Stimulated activated CD8-positive, alpha-beta memory T cell treated with anti-CD3 and anti-CD28 coated beads, Interleukin-12 subunit alpha, Interleukin-12 subunit beta, amount 100 ng/mL, for 24 hours (primary cell): Measurements from ENCODE around the gene ACSL5.

Source experiments
- DNase-seq: peaks from one replicate; pipeline ENCODE4 v3.0.0-alpha.2; 2020; ENCODE audit errors: extremely low read depth

The ACSL5 gene, protein sequence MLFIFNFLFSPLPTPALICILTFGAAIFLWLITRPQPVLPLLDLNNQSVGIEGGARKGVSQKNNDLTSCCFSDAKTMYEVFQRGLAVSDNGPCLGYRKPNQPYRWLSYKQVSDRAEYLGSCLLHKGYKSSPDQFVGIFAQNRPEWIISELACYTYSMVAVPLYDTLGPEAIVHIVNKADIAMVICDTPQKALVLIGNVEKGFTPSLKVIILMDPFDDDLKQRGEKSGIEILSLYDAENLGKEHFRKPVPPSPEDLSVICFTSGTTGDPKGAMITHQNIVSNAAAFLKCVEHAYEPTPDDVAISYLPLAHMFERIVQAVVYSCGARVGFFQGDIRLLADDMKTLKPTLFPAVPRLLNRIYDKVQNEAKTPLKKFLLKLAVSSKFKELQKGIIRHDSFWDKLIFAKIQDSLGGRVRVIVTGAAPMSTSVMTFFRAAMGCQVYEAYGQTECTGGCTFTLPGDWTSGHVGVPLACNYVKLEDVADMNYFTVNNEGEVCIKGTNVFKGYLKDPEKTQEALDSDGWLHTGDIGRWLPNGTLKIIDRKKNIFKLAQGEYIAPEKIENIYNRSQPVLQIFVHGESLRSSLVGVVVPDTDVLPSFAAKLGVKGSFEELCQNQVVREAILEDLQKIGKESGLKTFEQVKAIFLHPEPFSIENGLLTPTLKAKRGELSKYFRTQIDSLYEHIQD

DNA sequence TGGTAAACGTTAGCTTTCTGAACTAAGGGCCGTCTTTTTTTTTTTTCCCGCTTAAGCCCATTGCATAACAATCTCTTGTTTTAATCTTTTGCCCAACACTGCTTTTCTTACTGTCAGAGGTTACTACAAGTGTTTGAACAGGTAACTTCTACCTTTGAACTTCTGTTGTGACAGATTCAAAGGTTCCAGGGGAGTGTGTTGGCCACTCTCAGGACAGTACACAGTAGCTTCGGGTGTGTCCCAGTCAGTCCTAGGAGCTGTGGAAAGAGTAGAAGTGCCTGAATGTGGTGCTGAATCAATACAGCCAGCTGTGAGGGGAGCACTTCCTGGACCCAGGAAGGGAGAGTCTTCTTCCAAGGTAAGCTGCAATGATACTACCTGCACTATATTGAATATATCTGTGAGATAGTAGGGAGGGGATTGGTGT, at the start of gene ACSL5:
Gene ACSL5, plus strand, starts transcription at position 205 of the 427 bp plus-strand sequence. CDS start 20,831 bp downstream, outside the sequence.
- no peak for DNase-seq

DNA sequence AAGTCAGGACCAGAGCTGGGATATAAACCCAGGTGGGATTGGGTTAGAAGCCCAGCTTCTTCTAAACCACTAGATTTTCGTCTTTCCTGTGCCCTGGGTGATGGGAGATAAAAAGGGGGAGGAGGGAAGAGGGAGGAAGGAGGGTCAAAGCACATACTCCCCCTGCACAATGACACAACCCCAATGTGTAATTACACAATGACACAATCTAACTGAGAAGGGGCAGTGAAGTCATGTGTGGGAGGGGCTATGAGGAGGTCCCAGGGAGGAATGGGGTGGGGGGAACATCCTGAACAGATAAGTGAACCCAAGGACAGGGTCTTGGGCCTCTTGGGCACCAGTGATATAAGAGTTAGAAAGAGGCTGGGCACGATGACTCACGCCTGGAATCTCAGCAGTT, 46.2 kb upstream of the ACSL5 start:
- DNase-seq: no peak

DNA sequence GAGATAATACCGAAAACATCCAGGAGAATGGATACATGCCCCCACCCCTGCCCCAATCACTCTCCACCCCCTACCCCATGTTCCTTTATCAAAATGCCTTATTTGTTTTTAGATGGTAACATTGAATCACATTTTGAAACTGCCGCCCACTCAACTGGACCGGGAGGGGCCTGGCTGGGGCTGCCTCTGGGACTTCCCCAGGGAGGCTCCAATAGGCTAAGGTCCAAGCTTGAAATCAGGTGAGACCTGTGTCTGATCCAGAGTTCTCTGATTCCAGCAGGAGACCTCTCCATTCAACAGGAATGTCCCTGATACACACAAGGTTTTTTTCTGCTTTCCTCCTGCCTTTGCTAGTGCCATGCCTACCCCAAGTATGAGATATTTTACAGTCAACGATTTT, 43.8 kb upstream of the ACSL5 start:
- DNase-seq: no peak

DNA sequence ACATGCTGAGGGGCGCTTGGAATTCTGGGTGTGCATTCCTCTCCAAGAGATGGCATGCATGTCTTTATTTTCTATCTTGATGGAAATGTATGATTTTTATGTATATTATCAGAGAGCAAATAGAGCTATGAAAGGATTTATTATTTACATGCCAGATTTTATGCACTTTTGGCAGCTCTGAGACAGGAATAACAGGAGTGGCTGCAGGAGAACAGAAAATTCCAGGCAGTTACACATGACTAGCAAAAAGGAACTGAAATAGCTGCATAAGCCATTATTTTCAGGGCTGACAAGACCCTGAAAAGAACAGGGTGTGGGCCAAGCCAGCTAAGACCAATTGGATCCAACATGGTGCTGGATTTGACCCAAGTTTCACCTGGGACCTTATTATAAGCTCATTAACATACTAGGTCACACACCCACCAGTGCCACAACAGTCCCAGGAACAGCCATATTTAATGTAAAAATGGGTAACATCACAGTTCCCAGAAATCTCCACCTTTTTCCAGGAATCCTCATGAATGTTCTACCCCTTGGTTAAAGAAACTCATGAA, 43.2 kb upstream of the ACSL5 start:
- no peak for DNase-seq

DNA sequence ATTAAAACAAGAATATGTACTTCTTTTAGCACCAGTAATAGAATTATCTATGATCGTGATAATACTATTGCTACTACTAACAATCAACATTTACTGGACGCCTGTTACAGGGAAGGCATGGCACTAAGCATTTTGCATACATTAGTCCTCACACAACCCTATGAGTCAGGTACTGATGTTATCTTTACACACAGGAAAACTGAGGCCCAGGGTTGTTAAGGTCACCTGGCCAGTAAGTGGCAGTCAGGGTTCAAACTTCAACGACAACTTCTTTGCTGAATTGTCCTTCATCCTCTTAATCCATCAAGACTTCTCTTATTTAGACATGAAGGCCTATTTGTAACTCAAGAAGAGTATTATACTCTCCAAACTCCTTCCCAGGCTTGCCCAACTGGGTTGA, 41.9 kb upstream of the ACSL5 start:
- no peak for DNase-seq

DNA sequence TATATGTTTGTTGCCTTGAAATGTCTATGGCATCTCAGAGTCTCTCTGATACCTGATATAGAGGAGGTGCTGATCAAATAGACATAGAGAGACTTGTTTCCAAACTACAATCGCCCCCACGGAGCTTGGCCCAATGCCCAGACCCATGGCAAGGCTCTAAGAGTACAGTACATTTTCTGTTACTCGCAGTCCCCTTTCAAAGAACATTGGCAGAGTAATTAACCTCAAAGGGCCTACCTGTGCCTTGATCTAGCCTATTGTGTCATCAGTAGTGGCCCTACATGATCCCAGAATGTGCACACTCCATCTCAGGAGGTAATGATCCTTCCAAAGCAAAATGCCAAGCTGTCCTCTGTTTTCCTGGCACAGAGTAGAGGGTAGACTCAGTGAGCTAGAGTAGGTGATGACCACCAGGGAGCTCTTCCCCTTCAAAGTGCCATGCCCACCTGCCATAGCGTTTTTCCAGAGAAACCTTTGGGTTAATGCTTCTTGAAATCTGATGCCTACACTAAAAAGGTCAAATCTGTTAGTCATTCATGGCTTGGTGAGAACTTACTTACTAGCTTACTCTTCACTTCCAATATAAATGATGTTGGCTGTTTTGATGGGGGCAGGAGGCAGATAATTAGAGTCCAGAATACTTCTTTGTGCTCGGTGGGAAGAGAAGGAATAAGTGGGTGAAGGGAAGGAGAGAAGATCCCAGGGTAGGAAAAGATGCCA, 41.2 kb upstream of the ACSL5 start:
- DNase-seq: no peak

DNA sequence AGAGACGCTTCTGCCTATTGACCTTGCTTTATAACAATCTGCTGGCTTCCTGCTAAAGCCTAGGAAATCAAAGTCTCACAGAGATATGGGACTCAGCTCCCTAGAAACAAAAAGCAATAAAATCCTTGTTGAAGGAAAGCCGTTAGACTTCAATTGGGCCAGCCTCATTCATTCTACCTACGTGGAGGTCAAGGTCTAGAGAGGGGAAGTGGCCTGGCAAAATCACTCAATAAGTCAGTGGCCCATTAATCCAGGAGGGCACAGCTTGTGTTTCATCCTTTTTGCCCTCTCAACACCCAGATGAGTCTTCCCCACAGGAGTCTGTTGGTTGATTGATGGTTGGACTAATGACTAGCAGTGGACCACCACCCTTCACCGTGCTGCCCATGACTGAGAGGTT, 40.5 kb upstream of the ACSL5 start:
- DNase-seq: no peak

DNA sequence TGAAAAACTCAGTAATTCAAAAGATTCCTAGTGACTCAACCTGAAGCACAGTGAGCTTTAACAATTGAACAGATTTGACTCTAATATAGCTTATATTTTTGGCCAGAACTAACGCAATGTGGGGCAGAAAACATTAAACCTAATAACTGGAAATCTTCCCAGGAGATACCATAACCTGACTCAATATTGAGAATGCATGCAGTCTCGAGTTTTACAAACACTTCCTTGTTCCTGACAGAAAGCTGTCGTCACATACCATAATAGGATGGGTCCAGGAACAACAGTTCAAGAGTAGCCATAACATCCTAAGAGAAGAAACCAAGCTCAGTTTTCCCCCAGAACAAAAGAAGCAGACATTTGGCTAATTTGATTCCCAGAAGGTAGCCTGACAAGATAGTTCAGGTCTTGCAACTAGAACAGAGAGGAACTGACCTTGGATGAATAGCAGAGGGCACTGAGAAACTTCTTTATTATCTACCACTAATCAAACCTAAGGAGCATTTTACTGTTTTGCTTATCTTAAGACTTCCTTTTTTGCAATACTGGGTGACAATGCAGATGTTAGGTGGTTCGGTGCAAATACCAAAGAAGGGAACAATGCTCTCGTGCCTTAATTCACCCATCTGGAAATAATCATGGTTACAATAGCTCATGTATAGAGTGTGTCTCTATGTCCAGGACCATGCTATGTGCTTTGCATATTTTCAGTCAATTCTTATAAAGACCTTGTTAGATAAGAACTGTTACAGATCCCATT, 38.6 kb upstream of the ACSL5 start:
- DNase-seq: no peak

DNA sequence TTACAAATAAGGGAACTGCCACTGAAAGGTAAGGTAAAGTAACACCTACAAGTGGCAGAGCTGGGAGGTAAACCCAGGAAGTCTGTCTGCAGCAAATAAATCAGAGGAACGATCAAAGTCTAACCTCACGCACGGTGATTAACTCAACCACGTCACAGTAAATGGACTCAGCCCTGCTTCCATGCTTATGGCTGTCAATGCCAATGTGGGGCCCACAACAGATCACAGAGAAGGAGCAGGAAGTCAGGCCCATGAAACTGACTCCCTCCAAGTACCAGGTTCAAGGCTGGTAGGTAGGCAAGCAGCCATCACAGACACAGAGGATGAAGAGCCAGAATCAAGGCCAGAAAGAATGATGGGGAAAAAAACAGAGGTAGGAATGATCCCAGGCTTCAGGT, 38.0 kb upstream of the ACSL5 start:
- DNase-seq: no peak

DNA sequence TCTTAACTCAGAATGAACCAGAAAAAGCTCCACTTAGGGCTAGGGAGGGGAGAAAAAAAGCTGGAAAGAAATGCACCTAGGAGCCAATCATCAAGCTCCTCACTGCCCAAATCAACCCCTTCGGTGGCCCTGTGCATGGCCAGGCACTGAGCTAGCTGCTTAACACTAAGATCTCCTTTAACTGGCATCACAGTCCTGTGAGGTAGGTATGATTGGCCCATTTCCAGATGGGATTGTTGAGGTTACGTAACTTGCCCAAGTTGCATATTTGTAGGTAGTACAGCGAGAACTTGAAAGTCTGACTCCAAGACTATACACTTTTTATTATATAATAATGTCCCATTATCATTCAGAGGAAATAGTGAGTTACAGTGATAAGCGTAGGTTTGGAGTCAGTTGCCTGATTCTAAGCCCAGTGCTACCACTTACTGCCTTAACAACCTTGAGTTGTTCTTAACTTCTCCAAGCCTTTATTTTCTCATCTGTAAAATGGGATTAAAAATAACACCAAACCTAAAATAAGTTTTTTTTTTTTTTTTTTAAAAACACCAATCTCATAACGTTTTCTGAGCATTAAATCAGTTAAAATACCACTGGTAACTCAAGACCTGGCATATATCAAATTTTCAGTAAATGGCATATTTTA, 37.2 kb upstream of the ACSL5 start:
- no peak for DNase-seq

DNA sequence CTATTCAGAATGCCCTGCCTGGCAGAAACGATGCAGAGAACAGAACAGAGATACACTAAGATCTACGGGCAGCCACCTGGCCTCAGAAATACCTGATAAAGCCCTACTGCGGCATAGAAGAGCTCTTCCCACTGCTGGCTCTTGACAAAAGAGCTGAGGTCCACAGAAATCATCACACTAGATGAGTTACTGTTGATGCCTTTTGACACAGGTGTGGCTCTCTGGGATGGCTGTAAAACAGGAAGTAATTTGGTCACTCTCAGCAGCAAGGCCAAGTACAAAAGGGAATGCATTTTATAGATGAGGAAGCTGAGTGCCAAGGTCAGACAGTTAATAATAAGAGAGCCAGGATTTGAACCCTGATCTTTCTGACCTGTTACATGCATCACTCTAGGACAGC, 35.0 kb upstream of the ACSL5 start:
- no peak for DNase-seq

DNA sequence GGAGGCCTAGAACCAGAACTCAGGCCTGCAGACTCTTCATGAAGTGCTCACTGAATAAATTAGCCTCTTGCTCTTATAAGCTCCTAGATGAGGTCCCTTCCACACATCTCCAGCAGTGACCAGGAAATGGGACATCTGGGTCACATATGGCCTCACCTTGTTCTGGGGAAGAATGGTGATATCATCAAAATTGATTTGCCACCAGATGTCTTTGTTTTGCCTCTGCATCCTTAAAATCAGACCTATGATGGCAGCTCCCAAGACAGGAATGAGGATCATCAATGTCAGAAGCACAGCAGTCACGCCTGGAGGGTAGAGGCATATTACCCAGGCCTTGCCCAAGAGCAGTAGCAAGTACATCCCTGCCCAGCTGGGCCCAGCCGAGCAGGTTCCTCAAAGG, 33.3 kb upstream of the ACSL5 start:
- DNase-seq: no peak

DNA sequence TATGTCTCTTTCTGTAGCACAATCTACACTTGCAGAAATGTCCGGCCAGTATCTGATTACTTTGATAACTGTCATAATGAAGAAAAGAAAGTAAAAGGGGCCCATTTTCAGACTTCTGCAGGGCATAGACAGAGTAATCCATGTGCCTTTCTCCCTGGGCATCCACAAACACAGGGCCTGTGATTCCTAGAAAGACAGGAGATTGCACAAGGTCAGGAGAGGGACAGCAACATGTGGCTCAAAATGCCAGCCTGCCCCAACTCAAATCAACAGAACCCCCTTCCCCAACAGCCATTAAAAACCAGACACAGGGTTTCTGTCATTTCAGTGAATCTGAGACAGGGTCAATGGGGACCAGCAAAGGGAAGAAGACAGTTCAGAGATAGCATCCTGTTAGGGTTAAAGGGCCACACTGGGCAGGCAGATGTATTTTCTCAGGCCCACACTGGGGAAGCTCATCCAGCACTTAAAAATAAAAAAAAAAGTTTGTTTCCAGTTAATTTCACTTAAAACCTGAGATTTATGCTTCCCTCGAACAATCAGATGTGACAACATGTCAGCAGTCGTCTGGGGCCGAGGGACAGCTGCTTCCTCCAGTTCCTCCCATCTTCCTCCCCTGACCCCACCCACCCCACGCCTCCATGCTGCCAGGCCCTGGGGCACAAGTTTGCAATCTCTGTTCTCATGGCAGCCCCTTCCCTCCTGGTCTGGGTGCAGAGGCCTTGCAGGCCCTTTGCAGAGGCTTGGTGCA, 30.7 kb upstream of the ACSL5 start:
- DNase-seq: no peak

DNA sequence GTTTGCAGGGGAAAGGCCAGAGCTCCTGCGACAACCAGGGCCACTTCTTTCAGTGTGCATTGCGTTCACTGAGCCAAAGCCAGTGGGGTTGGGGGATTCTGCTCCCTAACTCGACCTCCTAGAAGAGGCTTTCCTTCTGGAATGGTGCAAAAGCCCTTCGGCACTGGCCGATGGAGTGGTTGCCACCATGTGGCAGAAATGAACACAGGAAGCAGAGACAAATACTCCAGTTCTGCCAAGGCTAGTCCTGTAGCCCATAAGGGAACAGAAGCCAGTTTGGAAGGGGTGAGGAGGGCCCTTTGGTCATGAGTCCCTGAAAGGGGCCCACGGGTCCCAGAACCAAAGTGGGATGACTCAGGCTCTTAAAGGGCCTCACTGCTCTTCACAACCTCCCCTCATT, 29.7 kb upstream of the ACSL5 start:
- no peak for DNase-seq

DNA sequence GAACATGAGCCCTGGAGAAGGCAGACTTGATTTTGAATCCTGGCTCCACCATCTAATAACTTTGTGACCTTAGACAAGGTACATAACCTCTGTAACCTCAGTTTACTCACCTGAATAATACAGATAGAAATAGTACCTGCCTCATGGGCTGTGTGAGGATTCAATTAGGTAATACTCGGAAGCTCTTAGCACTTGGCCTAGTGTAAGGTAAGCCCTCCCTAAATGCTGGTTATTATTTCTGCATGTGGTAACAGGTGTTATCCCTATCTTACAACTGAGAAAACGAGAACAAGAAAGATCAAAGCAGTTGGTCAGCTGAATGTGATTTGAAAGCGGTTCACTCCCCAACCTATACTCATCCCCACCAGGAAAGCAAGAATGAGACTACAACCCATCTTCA, 28.7 kb upstream of the ACSL5 start:
- no peak for DNase-seq

DNA sequence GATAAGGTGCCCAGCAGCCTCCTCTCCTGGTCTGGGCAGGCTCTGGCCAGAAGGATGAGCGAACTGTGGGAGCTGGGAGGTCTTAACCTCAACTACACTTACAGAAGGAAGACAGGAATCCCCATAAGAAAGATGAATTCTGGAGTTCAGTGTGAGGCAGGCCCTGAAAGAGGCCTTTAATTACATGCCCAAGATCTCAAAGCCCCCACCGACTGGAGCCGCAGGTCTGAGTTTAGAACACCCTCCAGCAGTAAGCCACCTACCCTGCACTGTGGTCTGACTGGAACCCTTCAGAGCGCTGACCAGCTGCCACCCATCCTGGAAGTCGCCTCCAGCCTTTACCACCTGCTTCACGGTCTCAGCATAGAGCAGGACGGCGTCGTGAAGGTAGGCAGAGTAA, 28.2 kb upstream of the ACSL5 start:
- no peak for DNase-seq

DNA sequence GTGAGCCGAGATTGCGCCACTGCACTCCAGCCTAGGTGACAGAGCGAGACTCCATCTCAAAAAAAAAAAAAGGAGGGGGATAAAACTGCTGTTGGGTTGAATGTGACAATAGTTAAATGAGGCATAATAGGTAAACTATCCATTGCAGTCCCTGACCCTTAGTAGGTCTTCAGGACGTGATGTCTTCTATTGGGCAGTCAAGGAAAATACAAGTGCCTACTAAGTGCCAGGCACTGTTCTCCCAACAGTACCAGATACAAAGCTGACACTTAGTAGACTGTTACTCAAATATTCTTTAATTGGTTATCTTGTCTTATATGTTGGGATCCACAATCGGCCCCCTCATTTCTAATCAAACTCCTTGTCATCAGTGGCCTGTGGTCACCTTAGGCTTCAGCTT, 27.1 kb upstream of the ACSL5 start:
- no peak for DNase-seq

DNA sequence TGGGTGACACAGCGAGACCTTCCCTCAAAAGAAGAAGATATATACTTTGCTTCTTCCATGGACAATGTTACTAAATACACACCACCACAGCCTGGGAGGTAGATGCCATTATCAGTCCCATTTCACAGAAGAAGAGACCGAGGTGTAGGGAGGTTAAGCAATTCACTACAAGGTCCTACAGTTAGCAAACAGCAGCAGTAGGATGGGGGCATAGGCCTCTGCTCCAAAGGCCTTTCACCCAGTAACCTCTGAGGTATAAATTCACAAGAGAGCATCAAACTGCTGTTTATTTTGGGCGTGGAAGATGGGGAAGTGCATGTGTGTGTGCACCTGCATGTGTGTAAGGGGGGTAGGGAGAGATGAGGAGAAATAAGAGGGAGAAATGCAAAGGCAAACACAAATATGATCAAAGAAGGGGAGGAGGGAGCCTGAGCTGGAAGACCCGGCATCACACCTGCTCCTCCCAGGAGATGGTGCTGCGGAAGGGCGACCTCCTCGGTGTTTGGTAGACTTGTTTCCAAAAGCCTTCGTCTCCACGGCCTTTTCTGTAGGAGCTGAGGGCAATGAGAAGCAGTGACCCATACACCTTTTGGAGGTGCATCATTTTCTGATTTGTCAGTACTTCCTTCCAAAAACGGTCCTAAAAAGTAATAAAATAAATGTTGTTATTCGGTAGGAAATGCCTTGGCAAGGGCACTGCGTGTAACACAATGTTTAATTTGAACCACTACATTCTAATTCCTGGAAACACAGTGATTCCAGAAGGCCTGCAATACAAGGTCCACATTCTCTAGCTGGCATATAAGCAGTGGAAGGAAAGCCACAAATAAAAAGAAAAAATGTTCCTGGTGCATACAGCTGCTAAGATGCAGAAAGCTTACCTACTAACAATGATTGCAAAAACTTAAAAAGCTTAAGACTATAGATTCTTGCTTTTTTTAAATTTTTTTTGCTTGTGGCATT, 25.9 kb upstream of the ACSL5 start:
- no peak for DNase-seq

DNA sequence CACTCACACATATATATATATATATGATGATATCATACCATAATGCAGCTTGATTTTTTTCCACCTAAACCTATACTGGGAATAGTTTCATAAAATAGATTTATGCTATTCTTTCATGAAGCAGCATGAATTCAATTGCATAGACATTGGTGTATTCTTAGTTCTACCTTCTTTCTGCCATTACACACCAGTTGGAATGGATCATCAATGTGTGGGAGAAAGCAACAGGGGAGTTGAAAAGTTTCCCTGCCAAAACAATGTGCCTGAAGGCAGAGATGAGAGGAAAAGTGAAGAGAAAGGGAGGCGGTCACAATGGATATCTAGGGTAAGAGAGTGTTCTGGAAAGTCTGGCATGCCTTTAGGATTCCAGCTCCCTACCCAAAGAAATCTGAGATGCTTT, 25.2 kb upstream of the ACSL5 start:
- no peak for DNase-seq
